HG03521 (cell line): ENCODE data around the gene NINJ1.
"Not testable (repeated sequence)": the region's sequence is repeated elsewhere in the genome, so short reads cannot be mapped to it uniquely, and the experiment has no call there.

Experiments used
- ATAC-seq: cut with Tn5 transposase; IDR thresholded peaks from one replicate; pipeline ENCODE4 v1.9.1; 2021; ENCODE audit warnings: mild to moderate bottlenecking, moderate library complexity; ENCODE audit not compliant: unreplicated experiment

NINJ1 gene

GRCh38 chr9:93120846-93121315 lies 13.2 kb downstream of the NINJ1 start:
- ATAC-seq = no peak

GRCh38 chr9:93119953-93120845 lies 13.9 kb downstream of the NINJ1 start:
- ATAC-seq = peak; percentile 76

- no peak for ATAC-seq
Observed at GRCh38 chr9:93119703-93119952, 14.4 kb downstream of the NINJ1 start.

- no peak for ATAC-seq
Observed at GRCh38 chr9:93118863-93119702, 15.0 kb downstream of the NINJ1 start.

GRCh38 chr9:93117924-93118862 lies 15.9 kb downstream of the NINJ1 start:
- ATAC-seq = no peak

- not testable (repeated sequence) for ATAC-seq
Observed at GRCh38 chr9:93117521-93117920, 16.5 kb downstream of the NINJ1 start.

- ATAC-seq = no peak
Observed at GRCh38 chr9:93116072-93116961, 17.7 kb downstream of the NINJ1 start.

- ATAC-seq = no peak
Observed at GRCh38 chr9:93115486-93116071, 18.5 kb downstream of the NINJ1 start.

GRCh38 chr9:93114984-93115335 lies 19.1 kb downstream of the NINJ1 start:
- no peak for ATAC-seq

GRCh38 chr9:93114169-93114983 lies 19.7 kb downstream of the NINJ1 start:
- ATAC-seq = no peak

- no peak for ATAC-seq
Observed at GRCh38 chr9:93112864-93113389, 21.1 kb downstream of the NINJ1 start.

GRCh38 chr9:93112116-93112863 lies 21.8 kb downstream of the NINJ1 start:
- no peak for ATAC-seq

GRCh38 chr9:93111371-93112115 lies 22.5 kb downstream of the NINJ1 start:
- ATAC-seq = no peak

GRCh38 chr9:93111001-93111370 lies 23.1 kb downstream of the NINJ1 start:
- ATAC-seq = no peak

- no peak for ATAC-seq
Observed at GRCh38 chr9:93110311-93110855, 23.7 kb downstream of the NINJ1 start.

- no peak for ATAC-seq
Observed at GRCh38 chr9:93108291-93109041, 25.6 kb downstream of the NINJ1 start.
